Inferior parietal cortex (tissue), 1 donor: ENCODE measurements around the gene MT1F.
"Not testable (repeated sequence)": the region's sequence is repeated elsewhere in the genome, so short reads cannot be mapped to it uniquely, and the experiment has no call there.

ENCODE experiments used
- DNase-seq: peaks from one replicate; pipeline ENCODE4 v3.0.0-alpha.2; 2016; ENCODE audit errors: extremely low spot score

The MT1F gene

DNA sequence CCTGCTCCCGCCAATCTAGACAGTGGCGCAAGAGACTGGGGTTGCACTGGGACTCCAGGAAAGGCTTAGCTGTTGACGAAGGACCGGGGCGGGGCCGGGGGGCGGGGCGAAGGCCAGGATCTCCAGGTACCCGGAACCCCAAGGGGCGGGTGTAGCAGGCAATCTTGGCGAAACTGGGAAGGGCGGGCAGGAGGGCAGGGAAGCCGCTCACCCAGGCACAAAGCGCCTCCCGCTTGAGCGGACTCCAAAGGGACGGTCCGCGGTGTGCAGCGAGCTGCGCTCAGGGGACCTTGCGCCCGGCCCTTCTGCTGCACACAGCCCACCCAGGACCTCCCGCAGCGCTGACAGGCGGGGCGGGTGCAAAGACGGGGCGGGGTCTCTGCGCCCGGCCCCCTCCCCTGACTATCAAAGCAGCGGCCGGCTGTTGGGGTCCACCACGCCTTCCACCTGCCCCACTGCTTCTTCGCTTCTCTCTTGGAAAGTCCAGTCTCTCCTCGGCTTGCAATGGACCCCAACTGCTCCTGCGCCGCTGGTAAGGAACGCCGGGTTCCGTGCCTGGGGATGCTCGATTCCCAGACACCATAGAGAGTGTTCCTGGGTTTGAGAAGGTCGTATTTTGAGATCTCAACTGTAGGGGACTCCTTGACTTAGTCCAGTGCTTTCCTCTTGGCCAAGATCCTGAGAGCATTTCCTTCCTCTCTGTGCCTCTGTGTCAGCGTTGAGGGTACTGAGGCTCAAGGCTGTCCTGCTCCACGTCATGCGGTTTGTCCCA, at the start of gene MT1F:
TSS of gene MT1F (plus strand) at position 405 of the 772 bp plus-strand sequence. CDS start at position 505, 100 bp downstream.
- no peak for DNase-seq

DNA sequence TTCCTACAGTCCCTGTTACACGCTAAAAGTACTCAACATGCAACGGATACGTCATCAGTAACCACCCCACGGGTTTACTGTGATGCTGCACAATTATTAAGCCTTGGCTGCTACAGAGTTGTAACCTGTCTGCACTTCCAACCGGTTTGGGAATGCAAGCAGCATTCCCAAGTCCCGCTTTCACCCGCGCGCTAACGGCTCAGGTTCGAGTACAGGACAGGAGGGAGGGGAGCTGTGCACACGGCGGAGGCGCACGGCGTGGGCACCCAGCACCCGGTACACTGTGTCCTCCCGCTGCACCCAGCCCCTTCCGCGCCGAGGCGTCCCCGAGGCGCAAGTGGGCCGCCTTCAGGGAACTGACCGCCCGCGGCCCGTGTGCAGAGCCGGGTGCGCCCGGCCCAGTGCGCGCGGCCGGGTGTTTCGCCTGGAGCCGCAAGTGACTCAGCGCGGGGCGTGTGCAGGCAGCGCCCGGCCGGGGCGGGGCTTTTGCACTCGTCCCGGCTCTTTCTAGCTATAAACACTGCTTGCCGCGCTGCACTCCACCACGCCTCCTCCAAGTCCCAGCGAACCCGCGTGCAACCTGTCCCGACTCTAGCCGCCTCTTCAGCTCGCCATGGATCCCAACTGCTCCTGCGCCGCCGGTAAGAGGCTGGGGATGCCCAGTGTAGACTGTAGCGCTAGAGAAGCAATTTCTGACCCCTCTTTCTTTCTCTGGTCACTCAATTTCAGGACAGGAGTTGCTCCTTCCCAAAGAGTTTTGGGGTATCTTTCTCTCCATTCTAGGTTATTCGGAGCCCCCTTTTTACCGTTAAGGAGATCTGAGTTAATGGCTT, 49.5 kb upstream of the MT1F start, which contains the start of gene MT2A:
TSS of gene MT2A (plus strand) at position 542 of the 833 bp plus-strand sequence. CDS start at position 614, 72 bp downstream.
- DNase-seq: peak; percentile 84

DNA sequence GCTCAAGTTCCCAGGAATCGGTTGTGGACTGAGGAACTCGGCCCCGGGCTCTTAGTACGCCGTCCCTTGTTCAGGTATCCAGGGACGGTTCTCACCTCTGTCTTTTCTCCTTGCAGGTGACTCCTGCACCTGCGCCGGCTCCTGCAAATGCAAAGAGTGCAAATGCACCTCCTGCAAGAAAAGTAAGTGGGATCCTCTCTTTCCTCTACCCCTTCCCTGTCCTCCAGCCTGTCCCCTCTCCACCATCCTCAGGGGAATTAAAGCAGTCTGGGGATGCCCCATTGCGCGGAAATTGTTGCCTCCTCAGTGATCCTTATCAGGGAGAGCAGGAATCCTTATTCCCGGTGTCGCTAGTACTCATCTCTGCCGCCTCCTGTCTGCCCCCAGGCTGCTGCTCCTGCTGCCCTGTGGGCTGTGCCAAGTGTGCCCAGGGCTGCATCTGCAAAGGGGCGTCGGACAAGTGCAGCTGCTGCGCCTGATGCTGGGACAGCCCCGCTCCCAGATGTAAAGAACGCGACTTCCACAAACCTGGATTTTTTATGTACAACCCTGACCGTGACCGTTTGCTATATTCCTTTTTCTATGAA, 48.8 kb upstream of the MT1F start:
- DNase-seq: no peak

DNA sequence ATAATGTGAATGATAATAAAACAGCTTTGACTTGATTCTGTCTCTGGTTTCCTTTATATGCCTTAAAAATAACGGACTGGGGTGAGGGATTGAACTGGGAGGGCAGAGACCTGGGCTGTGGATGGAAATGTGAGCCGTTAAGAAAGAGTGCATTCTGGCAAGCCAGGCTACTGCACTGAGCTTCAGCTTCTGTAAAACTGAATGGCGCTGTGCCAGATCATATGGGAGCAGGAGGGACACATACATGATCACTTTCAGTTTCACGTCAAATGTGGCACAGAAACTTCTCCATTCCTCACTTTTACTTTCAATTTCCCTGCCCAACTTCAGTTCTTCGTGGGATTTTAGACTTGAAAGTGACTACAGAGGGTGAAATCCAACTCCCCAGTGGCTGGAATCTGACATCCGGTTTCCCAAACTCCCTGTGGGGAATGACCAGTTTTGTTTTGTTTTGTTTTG, 48.3 kb upstream of the MT1F start:
- DNase-seq: no peak

DNA sequence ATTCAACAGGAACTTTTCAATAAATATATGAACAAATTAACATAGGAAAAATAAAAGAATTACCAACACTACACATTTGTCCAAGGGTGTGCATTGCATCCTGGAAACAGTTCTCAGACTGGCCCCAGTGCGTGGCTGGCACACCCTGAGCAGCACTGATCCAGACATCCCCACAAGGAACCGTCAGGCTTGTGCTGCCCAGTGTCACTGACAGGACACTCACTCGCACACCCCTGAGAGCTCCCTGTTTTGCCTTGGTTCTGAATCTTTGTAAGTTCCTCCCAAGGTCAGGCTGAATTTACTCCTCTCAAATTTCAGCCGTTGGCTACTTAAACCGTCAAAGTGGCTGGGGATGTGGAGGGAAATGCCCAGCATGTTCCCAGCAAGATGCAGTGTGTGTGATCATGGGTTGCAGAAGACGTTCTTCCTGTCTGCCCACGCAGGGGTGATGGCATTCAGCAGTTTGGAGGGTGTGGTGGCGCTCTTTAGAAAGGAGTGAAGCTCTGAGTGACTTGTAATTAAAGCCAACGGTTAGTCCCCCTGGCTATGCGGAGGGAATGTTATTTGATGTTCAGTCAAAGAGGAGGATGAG, 47.6 kb upstream of the MT1F start:
- DNase-seq: no peak

DNA sequence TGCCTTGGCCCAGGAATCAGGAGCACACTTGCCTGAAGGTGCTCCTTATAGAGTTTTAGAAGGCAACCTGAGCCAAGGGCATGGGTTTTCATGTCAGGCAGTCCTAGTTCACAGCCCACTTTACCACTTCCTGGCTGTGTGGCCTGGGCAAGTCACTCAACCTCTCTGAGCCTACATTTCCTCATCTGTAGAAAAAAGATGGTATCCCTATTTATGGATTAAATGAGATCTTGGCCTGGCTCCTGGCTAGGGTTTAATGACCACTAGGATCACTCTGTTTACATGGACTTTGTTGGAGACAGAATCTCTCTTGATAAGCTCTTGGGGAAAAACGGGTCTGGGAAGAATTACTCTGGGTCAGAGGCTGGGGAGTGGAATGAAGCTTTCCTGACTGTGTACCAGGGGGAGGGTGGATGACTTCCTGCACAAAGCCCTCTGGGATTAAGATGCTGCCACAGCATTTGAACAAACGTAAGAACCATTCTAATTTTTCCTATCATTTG, 47.1 kb upstream of the MT1F start:
- no peak for DNase-seq

DNA sequence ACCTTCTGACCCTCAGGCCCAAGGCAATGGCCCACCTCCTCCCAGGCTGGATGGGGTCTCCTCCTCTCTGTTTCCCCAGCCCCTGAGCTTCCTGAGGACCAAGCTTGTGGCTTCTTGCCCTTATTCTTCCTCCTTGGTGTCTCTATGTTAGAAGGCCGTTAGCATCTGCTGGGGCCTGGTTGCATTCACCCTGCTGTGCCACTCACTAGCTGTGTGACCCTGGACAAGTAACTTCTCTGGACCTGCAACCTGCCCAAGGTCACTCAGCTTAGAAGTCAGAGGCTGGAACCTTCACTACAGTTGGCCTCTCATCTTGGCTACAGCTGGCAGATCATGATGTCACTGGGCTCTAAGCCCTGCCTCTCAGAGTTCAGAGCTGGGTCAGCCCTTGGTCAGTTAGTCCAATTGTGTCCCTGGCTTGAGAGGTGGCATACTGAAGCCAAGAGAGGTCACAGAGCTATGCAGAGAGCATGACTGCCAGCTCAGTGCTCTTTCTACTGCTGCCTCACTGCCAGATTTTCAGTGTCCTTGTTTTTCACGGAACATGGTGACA, 46.4 kb upstream of the MT1F start:
- no peak for DNase-seq

DNA sequence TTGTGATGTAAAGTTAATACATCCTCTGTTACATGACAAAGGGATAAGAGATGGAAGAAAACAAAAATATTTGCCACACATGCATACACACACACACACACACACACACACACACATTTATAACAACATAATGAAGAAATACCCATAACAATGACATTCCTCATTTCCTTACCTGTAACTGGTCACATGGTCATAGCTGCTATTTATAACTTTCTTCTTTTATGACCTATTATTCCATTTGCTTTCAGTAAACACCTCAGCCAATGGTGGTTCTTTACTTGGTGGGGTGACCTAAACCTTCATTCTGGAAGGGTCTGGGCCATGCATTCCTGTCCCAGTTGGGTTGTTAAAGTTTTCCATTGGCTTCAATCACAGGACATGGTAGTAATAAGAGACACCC, 44.1 kb upstream of the MT1F start:
- no peak for DNase-seq

DNA sequence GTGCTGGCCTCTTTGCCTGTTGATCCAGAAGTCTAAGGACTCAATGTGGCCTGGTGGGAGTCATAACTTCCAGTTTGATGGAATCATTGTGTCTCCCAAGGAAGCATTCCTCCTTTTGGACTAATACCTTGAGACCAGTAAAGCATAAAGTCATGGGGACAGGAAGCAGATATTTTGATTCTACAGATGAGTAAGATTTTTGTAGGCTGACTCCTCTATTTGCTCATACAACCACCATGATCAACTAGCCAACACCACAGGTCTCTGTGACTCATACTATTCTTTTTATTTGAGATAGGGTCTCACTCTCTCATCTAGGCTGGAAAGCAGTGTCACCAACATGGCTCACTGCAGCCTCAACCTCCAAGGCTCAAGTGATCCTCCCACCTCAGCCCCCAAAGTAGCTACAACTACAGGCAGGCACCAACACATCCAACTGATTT, 43.2 kb upstream of the MT1F start:
- DNase-seq: no peak

DNA sequence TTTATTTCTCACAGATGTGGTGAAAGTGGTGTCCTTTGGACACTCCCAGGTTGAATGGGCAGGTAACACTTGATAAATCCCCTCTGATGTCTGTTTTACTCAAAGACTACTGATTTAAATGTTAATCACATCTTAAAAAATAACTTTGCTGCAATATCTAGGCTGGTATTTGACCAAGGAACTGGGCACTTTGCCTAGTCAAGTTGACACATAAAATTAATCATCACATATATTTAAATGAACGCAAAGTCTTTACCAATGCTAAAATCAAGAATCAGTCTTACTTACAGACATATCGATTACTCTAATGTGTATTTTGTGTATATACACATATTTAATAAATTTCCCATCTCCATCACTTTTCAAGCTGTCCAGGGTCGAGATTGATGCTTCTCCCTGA, 42.4 kb upstream of the MT1F start:
- no peak for DNase-seq

DNA sequence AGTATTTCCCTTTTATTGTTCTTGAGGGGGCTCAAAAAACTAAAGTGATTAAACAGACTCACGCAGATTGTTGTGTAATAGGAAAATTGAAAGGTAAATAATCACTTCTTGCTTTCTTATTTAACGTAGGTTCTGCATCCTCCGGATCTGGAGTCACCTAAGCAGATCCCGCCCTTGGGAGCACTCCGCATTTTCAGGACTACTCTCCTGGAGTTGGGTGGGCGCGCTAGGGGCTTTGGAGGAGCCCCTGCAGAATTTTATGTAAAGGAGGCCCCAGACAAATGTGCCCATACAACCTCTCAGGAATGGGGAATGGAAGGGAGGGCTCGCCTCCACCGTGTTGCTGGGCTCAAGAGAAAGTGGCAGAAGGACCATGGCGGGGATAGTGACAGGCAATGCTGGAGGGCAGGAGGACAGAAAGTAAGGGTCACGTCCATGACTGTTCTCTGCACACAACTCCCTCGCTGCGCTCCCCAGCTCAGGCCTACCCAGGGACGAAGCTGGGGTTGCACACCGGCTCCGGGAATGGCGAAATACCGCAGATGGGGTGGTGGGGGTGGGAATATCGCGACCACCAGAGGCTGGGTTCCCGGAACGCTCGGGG, 41.0 kb upstream of the MT1F start:
- DNase-seq: no peak

DNA sequence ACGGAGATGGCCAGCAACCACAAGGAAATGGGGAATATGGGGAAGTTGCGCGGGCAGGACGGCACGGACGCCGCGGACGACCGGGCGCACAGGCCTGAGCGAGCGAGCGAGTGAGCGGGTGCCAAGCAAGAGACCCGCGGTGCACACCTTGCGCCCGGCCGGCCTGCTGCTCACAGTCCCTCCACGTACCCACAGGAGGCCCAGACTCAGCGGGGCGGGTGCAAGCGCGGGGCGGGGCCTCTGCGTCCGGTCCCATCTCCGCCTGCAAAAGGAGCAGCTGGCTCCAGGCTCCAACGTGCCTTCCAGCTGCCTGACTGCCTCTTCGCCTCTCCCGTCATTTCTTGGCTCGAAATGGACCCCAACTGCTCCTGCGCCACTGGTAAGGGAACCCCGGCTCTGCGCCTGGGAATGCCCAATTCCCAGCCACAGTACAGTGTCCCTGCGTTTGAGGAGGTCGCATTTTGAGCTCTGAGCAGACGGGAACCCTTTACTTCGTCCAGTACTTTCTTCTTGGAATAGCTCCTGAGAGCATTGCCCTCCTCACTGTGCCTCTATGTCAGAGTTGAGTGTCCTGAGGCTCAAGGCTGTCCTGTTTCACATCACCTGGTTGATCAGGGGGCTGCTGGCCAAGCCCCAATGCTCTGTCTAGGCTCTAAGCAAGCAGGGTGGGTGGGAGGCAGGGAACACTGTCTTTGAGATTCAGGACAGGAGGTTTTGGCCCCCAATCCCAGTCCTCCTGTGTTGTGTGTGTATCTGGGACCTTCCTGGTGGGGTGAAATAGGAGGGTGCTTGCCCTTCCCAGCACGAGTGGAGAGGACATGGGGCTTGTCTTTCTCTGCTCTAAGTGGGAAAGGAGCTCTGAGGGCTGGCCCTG, 40.3 kb upstream of the MT1F start:
- no peak for DNase-seq

DNA sequence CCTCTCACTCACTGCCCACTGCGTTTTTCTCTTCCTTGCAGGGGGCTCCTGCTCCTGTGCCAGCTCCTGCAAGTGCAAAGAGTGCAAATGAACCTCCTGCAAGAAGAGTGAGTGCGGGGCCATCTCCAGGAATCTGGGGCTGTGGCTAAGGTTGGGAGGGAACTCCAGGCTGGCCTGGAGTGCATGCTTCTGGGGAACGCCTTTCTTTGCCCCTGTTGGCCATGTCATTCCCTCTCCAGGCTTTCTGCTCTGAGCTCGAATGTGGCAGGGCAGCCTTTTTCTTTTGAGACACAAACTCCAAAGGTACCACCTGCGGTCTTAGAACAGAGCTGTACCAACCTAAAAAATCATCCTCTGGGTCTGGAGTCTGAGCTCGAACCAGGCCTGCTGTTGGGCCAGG, 39.6 kb upstream of the MT1F start:
- no peak for DNase-seq

DNA sequence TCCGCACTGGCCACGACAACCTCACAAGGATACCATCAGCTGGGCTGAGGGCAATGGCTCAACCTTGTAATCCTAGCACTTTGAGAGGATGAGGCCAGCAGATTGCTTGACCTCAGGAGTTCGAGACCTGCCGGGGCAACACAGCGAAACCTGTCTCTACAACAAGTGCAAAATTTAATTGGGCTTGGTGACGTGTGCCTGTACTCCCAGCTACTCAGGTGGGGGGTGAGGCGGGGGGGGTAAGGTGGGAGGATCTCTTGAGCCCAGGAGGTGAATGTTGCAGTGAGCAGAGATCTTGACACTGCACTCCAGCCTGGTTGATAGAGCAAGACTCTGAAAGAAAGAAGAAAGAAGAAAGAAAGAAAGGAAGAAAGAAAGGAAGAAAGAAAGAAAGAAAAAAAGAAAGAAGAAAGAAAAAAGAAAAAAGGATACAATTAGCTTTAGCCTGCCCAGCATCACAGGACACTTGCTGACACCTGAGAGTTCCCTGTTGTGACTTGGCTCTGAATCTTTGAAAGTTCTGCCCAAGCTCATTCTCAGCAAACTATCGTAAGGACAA, 37.3 kb upstream of the MT1F start:
- DNase-seq: no peak

DNA sequence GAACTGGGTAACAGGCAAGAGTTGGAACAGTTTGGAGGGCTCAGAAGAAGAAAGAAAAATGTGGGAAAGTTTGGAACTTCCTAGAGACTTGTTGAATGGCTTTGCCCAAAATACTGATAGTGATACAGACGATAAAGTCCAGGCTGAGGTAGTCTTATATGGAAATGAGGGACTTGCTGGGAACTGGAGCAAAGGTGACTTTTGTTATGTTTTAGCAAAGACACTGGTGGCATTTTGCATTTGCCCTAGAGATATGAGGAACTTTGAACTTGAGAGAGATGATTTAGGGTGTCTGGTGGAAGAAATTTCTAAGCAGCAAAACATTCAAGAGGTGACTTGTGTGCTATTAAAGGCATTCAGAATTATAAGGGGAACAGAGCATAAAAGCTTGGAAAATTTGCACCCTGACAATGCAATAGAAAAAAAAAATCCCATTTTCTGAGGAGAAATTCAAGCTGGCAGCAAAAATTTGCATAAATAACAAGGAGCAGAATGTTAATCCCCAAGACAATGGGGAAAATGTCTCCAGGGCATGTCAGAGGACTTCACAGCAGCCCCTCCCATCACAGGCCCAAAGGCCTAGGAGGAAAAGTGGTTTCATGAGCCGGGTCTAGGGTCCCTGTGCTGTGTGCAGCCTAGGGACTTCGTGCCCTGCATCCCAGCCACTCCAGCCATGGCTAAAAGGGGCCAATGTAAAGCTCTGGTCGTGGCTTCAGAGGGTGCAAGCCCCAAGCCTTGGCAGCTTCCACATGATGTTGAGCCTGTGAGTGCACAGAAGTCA, 35.9 kb upstream of the MT1F start:
- not testable (repeated sequence) for DNase-seq

DNA sequence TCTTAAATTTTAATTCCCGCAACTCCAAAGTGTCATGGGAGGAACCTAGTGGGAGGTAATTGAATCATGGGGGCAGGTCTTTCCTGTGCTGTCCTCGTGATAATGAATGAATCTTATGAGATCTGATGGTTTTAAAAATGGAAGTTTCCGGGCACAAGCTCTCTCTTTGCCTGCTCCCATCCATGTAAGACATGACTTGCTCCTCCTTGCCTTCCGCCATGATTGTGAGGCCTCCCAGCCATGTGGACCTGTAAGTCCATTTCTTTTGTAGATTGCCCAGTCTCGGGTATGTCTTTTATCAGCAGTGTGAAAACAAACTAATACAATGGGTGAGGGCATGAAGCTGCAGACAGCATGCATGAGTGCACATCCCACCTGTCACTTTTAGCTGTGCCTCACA, 34.6 kb upstream of the MT1F start:
- not testable (repeated sequence) for DNase-seq

DNA sequence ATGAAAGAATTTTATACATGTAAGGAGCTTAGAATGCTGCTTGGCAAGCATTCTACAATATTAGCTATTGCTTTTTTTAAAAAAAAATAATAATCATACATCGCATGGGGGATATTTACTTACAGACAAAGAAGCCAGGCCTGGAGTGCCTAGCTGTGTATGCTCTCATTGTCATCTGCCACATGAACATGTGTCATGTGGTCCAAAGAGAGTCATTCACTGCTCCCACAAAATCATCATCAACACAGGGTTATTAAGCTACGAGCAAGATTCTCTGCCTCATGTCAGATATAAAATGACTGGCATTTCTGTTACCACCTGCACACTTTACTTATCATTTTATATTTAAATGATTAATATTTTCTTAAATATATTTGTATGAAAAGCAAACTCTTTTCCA, 34.1 kb upstream of the MT1F start:
- DNase-seq: no peak

DNA sequence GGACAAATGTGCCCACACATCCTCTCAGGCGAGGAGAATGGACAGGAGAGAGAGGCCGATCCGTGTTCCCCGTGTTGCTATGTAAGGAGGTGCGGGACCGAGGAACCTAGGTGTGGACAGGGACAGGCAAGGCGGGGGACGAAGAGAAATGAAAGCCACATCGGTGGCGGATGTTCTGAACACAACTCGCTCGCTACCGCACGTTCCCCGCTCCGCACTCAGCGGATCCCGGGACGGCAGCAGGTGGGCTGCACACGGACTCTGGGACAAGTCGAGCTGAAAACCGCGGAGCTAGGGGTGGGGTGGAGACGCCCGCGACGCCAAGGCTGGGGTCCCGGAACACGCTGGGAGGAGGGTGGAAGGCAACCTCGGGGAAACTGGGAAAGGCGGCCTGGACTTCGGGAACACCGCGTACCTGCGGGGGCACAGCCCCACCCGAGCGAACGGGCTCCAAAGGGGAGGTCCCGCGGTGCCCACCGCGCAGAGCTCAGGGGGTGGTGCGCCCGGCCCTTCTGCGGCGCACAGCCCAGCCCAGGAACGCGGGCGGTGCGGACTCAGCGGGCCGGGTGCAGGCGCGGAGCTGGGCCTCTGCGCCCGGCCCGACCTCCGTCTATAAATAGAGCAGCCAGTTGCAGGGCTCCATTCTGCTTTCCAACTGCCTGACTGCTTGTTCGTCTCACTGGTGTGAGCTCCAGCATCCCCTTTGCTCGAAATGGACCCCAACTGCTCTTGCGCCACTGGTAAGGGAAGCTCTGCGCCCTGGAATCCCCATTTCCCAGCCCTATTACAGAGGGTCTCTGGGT, 32.4 kb upstream of the MT1F start, which contains the start of gene MT1E:
TSS of gene MT1E (plus strand) at position 642 of the 803 bp plus-strand sequence. CDS start at position 713, 71 bp downstream.
- DNase-seq: no peak
